Small intestine (tissue), 7 donors: ENCODE measurements around the gene PLCL1. TPM values are rescaled to one million over a fixed set of nuclear protein-coding genes. Genes with fewer than 3 reads are reported as not detected.

Source experiments
- DNase-seq, 2 donors: peaks; one replicate each; pipeline versions ENCODE4 v3.0.0 to v3.0.0-alpha.2; 2013
- FAIRE-seq: peaks from 2 replicates; lab custom pipeline; 2012; peaks lifted over from hg19 to GRCh38; lab: Jason Lieb, UNC
- H3K27ac ChIP-seq, 3 donors: one replicate each; pipeline ENCODE4 v1.5.1; 2013; ENCODE audit warnings: low read length in 2 of 3, mild to moderate bottlenecking in 2 of 3, control low read depth in 1 of 3, inconsistent platforms in 1 of 3, low read depth in 1 of 3, moderate library complexity in 1 of 3
- H3K27me3 ChIP-seq, 3 donors: one replicate each; pipeline ENCODE4 v1.6.1; 2013; ENCODE audit warnings: low read length in 3 of 3, inconsistent platforms in 1 of 3; ENCODE audit not compliant: control insufficient read depth in 3 of 3, insufficient read depth in 3 of 3
- H3K36me3 ChIP-seq, 3 donors: one replicate each; pipeline ENCODE4 v1.6.1; 2013; ENCODE audit warnings: low read length in 3 of 3, inconsistent platforms in 1 of 3, low read depth in 1 of 3, mild to moderate bottlenecking in 1 of 3, moderate library complexity in 1 of 3; ENCODE audit not compliant: control insufficient read depth in 3 of 3, insufficient read depth in 2 of 3
- H3K4me1 ChIP-seq, 3 donors: one replicate each; pipeline ENCODE4 v1.6.1; 2013; ENCODE audit warnings: low read length in 2 of 3, inconsistent platforms in 1 of 3, low read depth in 1 of 3, mild to moderate bottlenecking in 1 of 3, moderate library complexity in 1 of 3; ENCODE audit not compliant: control insufficient read depth in 3 of 3, insufficient read depth in 2 of 3
- H3K4me3 ChIP-seq, 3 donors: one replicate each; pipeline ENCODE4 v1.5.1; 2013; ENCODE audit warnings: low read length in 3 of 3, control low read depth in 1 of 3, inconsistent platforms in 1 of 3, low read depth in 1 of 3, mild to moderate bottlenecking in 1 of 3, moderate library complexity in 1 of 3
- H3K9me3 ChIP-seq, 2 donors: one replicate each; pipeline ENCODE4 v1.6.1; 2013; ENCODE audit warnings: low read depth in 1 of 2, low read length in 1 of 2; ENCODE audit not compliant: control insufficient read depth in 2 of 2, insufficient read depth in 1 of 2
- WGBS, 3 donors: extraction: QIAGEN DNeasy Blood & Tissue Kit; methylation state at CpG; one replicate each; pipeline ENCODE4 v1.1.7; 2013; 5-methylcytosine and 5-hydroxymethylcytosine counted together
- polyA plus RNA-seq, 4 donors: library from polyadenylated mRNA; stranded (reverse) in 3 of 4; unstranded in 1 of 4; fragments of 200-250 nt in 3 of 4; fragments of 120-200 nt in 1 of 4; gene quantifications; one replicate each; pipeline versions ENCODE4 v1.2.1 to v1.2.3, GENCODE V29; 2013
- donor health status: healthy with polysubstance abuse.
- donor health status: control.
- donor health status: control.
- donor health status: Bipolar disorder and iron deficiency.
- donor health status: healthy.

The PLCL1 gene
- polyA plus RNA-seq, 4 donors: 0.58 to 2.3 (median 0.81) TPM; not detected in 1

- H3K27ac ChIP-seq: no peak overlapping the region
- FAIRE-seq (no peak), DNase-seq (no peak)
- H3K36me3 ChIP-seq: no peaks in the 10 kb centered on the region
- H3K4me1 ChIP-seq: no peaks in the 10 kb centered on the region
- no peaks in the 10 kb centered on the region for H3K27me3 ChIP-seq
- H3K4me3 ChIP-seq: no peak overlapping the region
- 72 to 81% (median 79%) methylated on average over 4 of the region's 4 CpGs for WGBS, 3 donors
- H3K9me3 ChIP-seq: no peaks in the 10 kb centered on the region
Observed at GRCh38 chr2:197992482-197993133, 188.2 kb downstream of the PLCL1 start.

DNA sequence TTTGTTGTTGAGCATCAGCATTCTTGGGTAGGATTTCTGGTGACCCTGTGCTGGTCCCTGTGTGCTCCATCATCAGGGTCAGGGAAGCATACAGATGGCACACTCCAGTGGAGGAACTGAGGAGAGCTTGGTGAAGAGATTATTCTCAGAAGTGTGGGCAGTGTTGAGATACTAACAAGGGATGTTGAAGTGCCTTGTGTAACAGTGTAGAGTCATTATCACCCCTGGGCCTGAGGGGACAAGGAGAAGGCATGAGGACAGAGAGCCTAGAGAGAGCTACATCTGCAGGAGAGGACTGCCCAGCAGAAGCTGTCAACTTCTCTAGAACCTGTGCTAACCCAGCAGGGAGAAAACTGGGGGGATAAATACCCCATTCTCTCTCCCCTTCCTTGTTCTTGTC, 189.0 kb downstream of the PLCL1 start:
- Histone ChIP-seq H3K27ac (no peak overlapping the region), H3K9me3 (no peaks in the 10 kb centered on the region), H3K4me3 (no peak overlapping the region), H3K36me3 (no peaks in the 10 kb centered on the region), H3K4me1 (no peaks in the 10 kb centered on the region), H3K27me3 (no peaks in the 10 kb centered on the region)
- DNase-seq (no peak), FAIRE-seq (no peak)

- FAIRE-seq: no peak
- H3K4me3 ChIP-seq: no peak overlapping the region
Observed at GRCh38 chr2:197993830-197994229, 189.4 kb downstream of the PLCL1 start.

DNA sequence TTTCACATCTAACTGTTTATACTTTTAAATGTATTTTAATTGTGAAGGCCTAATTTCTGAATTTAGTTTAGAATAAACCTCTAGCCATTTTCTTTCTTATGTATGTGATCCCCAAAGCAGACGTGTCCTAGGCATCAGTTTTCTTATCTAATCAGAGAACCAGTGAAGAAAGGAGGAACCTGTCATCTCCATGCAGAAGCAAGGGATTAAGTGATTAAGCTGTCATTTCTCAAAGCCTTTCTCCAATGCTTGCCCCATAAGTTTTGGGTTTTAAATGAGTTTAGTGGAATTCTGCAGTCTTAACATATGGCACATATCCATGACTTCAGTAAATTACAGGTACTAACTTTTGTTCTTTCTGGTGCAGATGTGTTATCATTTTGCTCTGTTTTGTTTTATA, 190.4 kb downstream of the PLCL1 start:
- WGBS, 3 donors: 31 to 66% (median 47%) methylated on average over 1 of the region's 1 CpG
- FAIRE-seq: no peak
- no peaks in the 10 kb centered on the region for H3K27me3 ChIP-seq
- no peak overlapping the region for H3K4me3 ChIP-seq
- H3K9me3 ChIP-seq: no peaks in the 10 kb centered on the region
- no peak for DNase-seq
- H3K4me1 ChIP-seq: no peaks in the 10 kb centered on the region
- H3K36me3 ChIP-seq: no peaks in the 10 kb centered on the region
- H3K27ac ChIP-seq: no peak overlapping the region

More at GRCh38 chr2:197993830-197994229, 189.4 kb downstream of the PLCL1 start:
- WGBS, 3 donors: 77 to 86% (median 83%) methylated on average over 2 of the region's 2 CpGs
- no peaks in the 10 kb centered on the region for H3K36me3 ChIP-seq
- no peak overlapping the region for H3K27ac ChIP-seq
- H3K27me3 ChIP-seq: no peaks in the 10 kb centered on the region
- no peaks in the 10 kb centered on the region for H3K4me1 ChIP-seq
- H3K9me3 ChIP-seq: no peaks in the 10 kb centered on the region
- no peak for DNase-seq

- FAIRE-seq (no peak), DNase-seq (no peak)
- no peak overlapping the region for H3K4me3 ChIP-seq
- H3K27ac ChIP-seq: no peak overlapping the region
- 61 to 77% (median 66%) methylated on average over 2 of the region's 2 CpGs for WGBS, 3 donors
- no peaks in the 10 kb centered on the region for H3K9me3 ChIP-seq
- H3K36me3 ChIP-seq: no peaks in the 10 kb centered on the region
- no peaks in the 10 kb centered on the region for H3K27me3 ChIP-seq
- no peaks in the 10 kb centered on the region for H3K4me1 ChIP-seq
Observed at GRCh38 chr2:197996583-197996982, 192.2 kb downstream of the PLCL1 start.

DNA sequence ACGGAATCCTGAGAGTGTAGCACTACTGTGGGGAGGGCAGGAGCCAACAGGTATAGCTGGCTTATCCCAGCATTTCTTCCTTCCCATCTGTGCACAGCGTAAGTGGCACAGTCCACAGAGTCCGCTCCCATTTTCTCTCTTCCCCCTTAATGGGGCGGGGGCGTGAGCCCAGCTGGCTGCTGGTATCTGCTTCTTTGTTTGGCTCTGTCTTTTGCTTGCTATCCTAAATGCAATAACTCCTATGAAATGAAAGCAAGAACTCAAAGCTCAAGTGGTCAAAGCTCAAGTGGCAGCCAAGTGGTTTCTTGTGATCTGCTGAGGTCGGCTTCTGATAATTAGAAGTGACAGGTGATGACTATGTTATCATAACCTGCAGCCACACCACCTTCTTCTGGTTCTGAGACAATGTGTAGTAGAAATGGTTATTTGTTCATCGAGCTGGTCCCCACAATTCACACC, 192.7 kb downstream of the PLCL1 start:
- no peaks in the 10 kb centered on the region for H3K4me1 ChIP-seq
- H3K27ac ChIP-seq: no peak overlapping the region
- FAIRE-seq: no peak
- no peaks in the 10 kb centered on the region for H3K27me3 ChIP-seq
- H3K9me3 ChIP-seq: no peaks in the 10 kb centered on the region
- H3K4me3 ChIP-seq: no peak overlapping the region
- no peak for DNase-seq
- H3K36me3 ChIP-seq: no peaks in the 10 kb centered on the region
- 72 to 89% (median 83%) methylated on average over 7 of the region's 7 CpGs for WGBS, 3 donors

DNA sequence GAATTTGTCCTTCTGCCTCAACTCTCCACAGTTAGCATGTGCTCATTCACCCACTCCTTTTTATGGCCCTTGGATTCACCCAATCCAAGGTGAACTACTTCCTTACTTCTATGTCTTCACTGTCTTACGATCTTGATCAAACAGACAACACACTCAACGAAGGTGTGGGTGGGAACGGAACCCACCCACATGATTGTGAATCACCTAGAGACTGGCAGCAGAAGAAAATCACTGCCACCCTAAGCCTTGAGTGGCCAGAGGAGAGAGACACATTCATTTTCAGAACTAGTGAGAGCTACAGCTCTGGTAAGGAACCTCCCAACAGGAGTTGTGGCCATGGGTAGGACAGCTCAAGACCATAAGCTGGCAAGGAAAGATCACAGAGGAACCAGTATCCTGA, 194.3 kb downstream of the PLCL1 start:
- Histone ChIP-seq H3K4me1 (no peaks in the 10 kb centered on the region), H3K27me3 (no peaks in the 10 kb centered on the region), H3K4me3 (no peak overlapping the region), H3K9me3 (no peaks in the 10 kb centered on the region), H3K36me3 (no peaks in the 10 kb centered on the region), H3K27ac (no peak overlapping the region)
- DNase-seq: no peak
- 72 to 85% (median 82%) methylated on average over 3 of the region's 3 CpGs for WGBS, 3 donors
- no peak for FAIRE-seq

- H3K4me3 ChIP-seq: no peak overlapping the region
- H3K9me3 ChIP-seq: no peaks in the 10 kb centered on the region
- WGBS, 3 donors: 29 to 84% (median 48%) methylated on average over 1 of the region's 1 CpG
- H3K27me3 ChIP-seq: no peaks in the 10 kb centered on the region
- no peak for FAIRE-seq
- no peak overlapping the region for H3K27ac ChIP-seq
- no peaks in the 10 kb centered on the region for H3K36me3 ChIP-seq
- no peak for DNase-seq
- H3K4me1 ChIP-seq: no peaks in the 10 kb centered on the region
Observed at GRCh38 chr2:198000417-198000816, 196.0 kb downstream of the PLCL1 start.

DNA sequence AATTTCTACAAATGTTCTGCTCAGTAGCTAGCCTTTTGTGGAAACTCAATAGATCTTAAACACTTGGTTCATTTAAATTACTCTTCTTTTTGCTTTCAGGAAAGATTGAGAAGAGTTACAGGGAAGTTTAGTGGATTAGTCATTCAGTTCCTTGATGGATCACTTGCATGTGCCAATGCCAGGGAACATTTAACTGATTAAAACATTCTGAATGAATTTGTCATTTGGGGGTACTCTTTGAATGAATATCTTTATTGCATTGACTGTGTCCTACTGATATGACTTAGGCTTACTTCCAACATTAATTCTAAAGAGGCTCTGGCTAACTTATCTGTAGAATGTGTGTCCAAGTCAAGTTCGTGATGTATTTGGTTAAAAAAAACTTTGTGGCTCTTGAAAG, 199.8 kb downstream of the PLCL1 start:
- whole genome bisulfite sequencing, 3 donors: 29 to 49% (median 33%) methylated on average over 1 of the region's 1 CpG
- no peak overlapping the region for H3K4me3 ChIP-seq
- no peaks in the 10 kb centered on the region for H3K27me3 ChIP-seq
- no peak overlapping the region for H3K27ac ChIP-seq
- FAIRE-seq (no peak), DNase-seq (no peak)
- no peaks in the 10 kb centered on the region for H3K9me3 ChIP-seq
- H3K36me3 ChIP-seq: no peaks in the 10 kb centered on the region
- no peaks in the 10 kb centered on the region for H3K4me1 ChIP-seq
